HG03342 (cell line): Measurements from ENCODE around the gene PRC1.
"Not testable (repeated sequence)": the region's sequence is repeated elsewhere in the genome, so short reads cannot be mapped to it uniquely, and the experiment has no call there.

Experiments
- ATAC-seq: cut with Tn5 transposase; IDR thresholded peaks from one replicate; pipeline ENCODE4 v1.9.1; 2021; ENCODE audit warnings: mild to moderate bottlenecking, moderate library complexity; ENCODE audit not compliant: unreplicated experiment

The PRC1 gene

GRCh38 chr15:90994417-90995311, at the start of gene PRC1:
Gene PRC1 (minus strand): TSS chr15:90994535. CDS start chr15:90994417, 118 bp downstream.
- ATAC-seq: peak; percentile 94

GRCh38 chr15:91043202-91043874, 49.0 kb upstream of the PRC1 start:
- no peak for ATAC-seq

GRCh38 chr15:91040856-91041255, 46.5 kb upstream of the PRC1 start:
- ATAC-seq: no peak

GRCh38 chr15:91039996-91040395, 45.7 kb upstream of the PRC1 start:
- no peak for ATAC-seq

- no peak for ATAC-seq
These were observed 38.8 kb upstream of the PRC1 start for GRCh38 chr15:91032919-91033803.

- ATAC-seq: no peak
These were observed 37.5 kb upstream of the PRC1 start for GRCh38 chr15:91031796-91032195.

GRCh38 chr15:91027677-91028076, 33.3 kb upstream of the PRC1 start:
- no peak for ATAC-seq

- ATAC-seq: no peak
These were observed 29.4 kb upstream of the PRC1 start for GRCh38 chr15:91023720-91024119.

- peak; percentile 7 for ATAC-seq
These were observed 28.4 kb upstream of the PRC1 start for GRCh38 chr15:91022832-91023129.

GRCh38 chr15:91022075-91022831, 27.9 kb upstream of the PRC1 start, which contains the start of gene VPS33B:
Gene VPS33B (minus strand): TSS chr15:91022594. CDS start chr15:91022249, 345 bp downstream.
- peak; percentile 60 for ATAC-seq

- no peak for ATAC-seq
These were observed 27.3 kb upstream of the PRC1 start for GRCh38 chr15:91021516-91022074.

- no peak for ATAC-seq
These were observed 23.8 kb upstream of the PRC1 start for GRCh38 chr15:91018158-91018557.

GRCh38 chr15:91017716-91018115, 23.4 kb upstream of the PRC1 start:
- no peak for ATAC-seq

- not testable (repeated sequence) for ATAC-seq
These were observed 19.4 kb upstream of the PRC1 start for GRCh38 chr15:91013701-91014100.

- no peak for ATAC-seq
These were observed 12.9 kb upstream of the PRC1 start for GRCh38 chr15:91007266-91007665.

- ATAC-seq: no peak
These were observed 6.9 kb upstream of the PRC1 start for GRCh38 chr15:91001209-91001608.

- no peak for ATAC-seq
These were observed 4.4 kb upstream of the PRC1 start for GRCh38 chr15:90998737-90999136.

- peak; percentile 6 for ATAC-seq
These were observed 297 bp downstream of the PRC1 start for GRCh38 chr15:90994059-90994416.

GRCh38 chr15:90991587-90992285, 2.6 kb downstream of the PRC1 start:
- no peak for ATAC-seq

- ATAC-seq: no peak
These were observed 3.9 kb downstream of the PRC1 start for GRCh38 chr15:90990446-90990845.
